ENCODE results near the gene CASTOR1.
A peak's percentile ranks its signal among the peaks of the same experiment; 100 is the strongest.

CASTOR1 gene

DNA sequence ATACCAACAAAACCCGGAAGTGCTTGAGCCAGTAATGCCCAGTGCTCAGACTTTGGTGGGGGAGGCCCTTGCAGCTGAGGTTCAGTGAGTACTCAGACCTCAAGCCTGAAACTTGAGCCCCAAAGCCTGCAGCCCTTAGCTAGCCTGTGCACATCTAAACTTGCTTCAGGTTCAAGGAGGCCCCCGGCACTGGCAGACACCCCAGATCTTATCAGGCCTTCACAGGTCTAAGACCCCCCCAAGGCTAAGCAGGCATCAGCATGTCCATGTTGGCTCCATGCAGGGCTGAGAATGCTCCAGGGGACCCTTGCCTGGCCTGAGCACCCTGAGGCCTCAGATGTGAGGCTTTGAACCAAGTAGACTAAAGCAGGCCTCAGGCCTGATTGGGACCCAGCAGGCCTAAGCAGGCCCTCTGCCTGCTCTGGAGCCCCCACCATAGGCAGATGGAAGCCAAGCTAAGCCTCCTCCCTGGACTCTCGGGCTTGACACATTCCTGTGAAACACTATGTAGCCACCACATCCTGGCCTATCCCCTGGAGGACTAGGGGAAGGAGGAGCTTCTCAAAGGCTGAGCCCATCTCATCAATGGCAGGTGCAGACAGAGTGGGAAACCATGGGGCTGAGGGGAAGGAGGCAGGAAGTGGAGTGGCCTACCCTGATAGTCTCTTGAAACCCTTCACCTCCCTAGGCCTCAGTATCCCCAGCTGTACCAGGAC, 1.2 kb upstream of the CASTOR1 start:
- DNase-seq, result peak; percentile 38
- H3K4me1 Mint-ChIP-seq, result peaks cover 65% of the 10 kb centered on the region
- peak overlapping the region; percentile 81 for H3K4me3 Mint-ChIP-seq
- peak overlapping the region; percentile 87 for H3K27ac Mint-ChIP-seq
- peaks cover 25% of the 10 kb centered on the region for H3K36me3 Mint-ChIP-seq
- H3K9me3 Mint-ChIP-seq, result no peaks in the 10 kb centered on the region
- CTCF ChIA-PET, result interaction anchor here (0.9 to 8.7 kb wide), 10 partner anchors 11 to 184 kb away, joined by 3 to 252 read pairs (median 31); partner anchors contain the start of genes RNF215 and TBC1D10A
- no peaks in the 10 kb centered on the region for H3K27me3 Mint-ChIP-seq

DNA sequence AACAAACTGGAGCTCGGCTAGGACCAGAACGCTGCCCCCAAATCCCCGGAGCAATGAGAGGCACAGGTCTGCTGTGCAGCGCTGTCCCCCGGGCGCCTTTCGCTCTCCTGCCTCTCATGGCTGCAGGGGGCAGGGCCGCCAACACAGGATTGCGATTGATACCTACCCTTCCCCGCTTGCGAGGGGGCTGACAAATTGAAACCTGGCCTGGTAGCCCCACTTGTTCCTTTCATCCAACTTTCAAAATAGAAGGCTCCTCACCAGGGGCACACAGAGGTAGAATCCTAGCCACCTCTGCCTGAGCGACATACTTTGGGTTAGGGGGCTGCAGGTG, 642 bp upstream of the CASTOR1 start:
- H3K4me3 Mint-ChIP-seq, result peak overlapping the region; percentile 81
- no peak for DNase-seq
- peaks cover 26% of the 10 kb centered on the region for H3K36me3 Mint-ChIP-seq
- H3K27me3 Mint-ChIP-seq, result no peaks in the 10 kb centered on the region
- CTCF ChIA-PET, result interaction anchor here (1.0 to 8.7 kb wide), 10 partner anchors 12 to 184 kb away, joined by 3 to 252 read pairs (median 33); partner anchors contain the start of genes RNF215 and TBC1D10A
- peak overlapping the region; percentile 87 for H3K27ac Mint-ChIP-seq
- peaks cover 67% of the 10 kb centered on the region for H3K4me1 Mint-ChIP-seq
- H3K9me3 Mint-ChIP-seq, result no peaks in the 10 kb centered on the region

DNA sequence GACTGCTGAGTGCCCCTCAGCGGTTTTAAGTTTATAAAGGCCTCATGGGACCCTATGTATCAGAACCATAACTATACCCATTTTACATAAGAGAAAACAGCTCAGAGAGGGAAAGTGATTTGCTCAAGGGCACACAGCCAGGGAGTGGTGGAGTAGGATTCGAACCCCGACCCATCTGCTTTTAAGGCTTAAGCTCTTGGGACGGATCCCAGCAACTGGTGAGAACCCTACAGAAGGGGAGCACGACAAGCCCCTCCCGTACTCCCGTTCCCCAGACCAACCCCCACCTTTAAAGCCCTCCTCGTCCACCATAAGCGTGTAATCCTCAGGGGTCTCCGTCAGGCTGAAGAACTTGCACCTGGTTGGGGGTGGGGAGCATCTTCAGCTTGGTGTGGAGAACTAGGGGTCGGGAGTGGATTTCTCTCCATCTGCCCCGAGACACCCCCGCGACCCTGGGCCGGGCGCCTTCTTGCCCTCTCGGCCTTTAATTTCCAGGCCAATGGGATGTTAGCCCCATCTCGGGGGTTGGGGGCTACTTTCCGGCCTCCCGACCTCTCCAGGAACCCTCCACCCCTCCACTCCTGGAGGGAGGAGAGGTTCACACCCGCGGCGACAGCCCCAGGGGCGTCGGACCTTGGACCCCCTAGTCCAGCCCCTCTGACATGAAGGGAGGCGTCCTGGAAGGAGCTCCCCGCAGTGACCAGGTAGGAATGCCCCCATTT, 725 bp downstream of the CASTOR1 start:
- peaks cover 76% of the 10 kb centered on the region for H3K4me1 Mint-ChIP-seq
- H3K27ac Mint-ChIP-seq, result peak overlapping the region; percentile 80
- peak overlapping the region; percentile 81 for H3K4me3 Mint-ChIP-seq
- no peak for DNase-seq
- H3K36me3 Mint-ChIP-seq, result peaks cover 24% of the 10 kb centered on the region
- CTCF ChIA-PET, result interaction anchor here (0.6 to 8.7 kb wide), 42 partner anchors 11 to 652 kb away, joined by 3 to 252 read pairs (median 5); partner anchors contain the start of genes CCDC157, RNF215, SEC14L2 and SF3A1
- H3K9me3 Mint-ChIP-seq, result no peaks in the 10 kb centered on the region
- H3K27me3 Mint-ChIP-seq, result no peaks in the 10 kb centered on the region

DNA sequence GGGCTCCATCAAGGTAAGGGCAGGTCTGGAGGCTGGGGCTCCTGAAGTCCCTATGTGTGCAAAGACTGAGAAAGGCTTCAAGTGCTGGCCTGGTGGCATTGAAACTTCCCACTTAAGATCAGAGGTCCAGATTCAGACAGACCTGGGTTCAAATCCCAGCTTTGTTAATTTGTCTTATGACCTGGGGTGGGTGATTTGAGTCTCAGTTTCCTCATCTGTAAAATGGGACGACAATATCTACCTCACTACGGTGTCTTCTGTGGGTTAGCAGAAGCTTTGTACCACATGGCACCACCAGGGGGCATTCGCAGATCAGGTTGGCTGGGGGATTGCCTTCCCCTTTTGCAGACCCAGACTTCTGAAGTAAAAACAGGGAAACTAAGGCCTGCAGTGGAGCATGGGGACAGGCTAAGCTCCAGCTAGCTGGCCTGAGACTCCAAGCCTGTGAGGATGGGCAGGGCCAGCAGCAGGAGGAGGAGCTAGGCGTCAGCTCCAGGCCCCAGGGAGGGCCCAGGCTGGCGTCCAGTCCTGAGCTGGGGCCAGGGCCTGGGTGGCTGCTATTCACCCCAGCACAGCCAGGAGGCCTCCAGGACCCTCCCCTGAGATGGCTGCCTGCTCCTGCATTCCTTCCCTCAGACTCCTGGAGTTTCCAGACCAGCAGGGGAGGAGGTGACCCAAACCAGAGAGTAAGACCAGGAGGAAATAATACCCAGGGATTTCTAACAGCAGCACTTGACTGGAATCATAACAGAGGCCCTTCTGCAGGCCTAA, 1.5 kb downstream of the CASTOR1 start:
- Mint-ChIP-seq H3K4me3 (peak overlapping the region; percentile 81), H3K36me3 (peaks cover 17% of the 10 kb centered on the region), H3K27ac (peak overlapping the region; percentile 80), H3K4me1 (peaks cover 83% of the 10 kb centered on the region), H3K27me3 (no peaks in the 10 kb centered on the region), H3K9me3 (no peaks in the 10 kb centered on the region)
- DNase-seq, result peak; percentile 94
- CTCF ChIA-PET, result interaction anchor here (0.6 to 8.7 kb wide), 45 partner anchors 10 to 652 kb away, joined by 3 to 252 read pairs (median 5); partner anchors contain the start of genes CCDC157, RNF215, SEC14L2 and SF3A1

DNA sequence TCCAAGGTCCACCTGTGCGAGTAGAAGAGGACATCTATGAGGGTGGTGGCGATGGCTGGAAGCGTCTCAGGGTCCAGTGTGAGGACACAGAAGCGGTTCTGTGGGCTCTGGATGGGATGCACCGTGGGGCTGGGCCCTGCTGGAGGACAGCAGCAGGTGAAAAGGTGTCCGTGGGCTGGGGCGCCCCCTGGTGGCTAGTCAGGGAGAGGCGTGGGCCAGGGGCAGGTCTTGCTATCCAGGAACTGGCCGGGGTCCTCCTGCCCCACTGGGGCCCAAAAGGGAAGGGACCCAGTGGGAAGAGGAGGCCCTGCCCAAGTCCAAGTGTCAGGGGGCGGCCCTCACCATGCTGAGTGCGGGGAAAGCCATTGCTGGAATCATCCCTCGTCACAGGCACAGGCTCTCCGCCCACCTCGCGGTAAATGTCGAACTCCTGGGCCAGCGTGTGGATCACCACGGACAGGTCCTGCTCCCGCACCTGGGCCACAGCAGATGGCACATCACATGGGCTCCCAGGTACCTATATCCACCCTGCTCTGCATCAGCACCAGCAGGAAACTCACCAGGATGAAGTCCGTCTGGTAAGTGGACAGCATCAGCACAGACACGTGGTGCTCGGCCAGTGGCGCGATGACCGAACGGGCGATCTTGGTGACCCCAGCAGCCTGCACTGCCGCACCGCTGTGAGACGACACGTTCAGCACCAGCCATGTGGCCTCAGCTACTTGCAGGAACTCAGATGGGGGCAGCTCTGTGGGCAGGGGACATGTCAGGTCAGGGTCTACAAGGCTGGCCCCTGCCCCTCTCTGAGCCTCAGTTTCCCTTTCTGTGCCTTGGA, 2.3 kb downstream of the CASTOR1 start:
- Mint-ChIP-seq H3K9me3 (no peaks in the 10 kb centered on the region), H3K4me1 (peaks cover 90% of the 10 kb centered on the region), H3K27me3 (no peaks in the 10 kb centered on the region), H3K4me3 (no peak overlapping the region), H3K27ac (peak overlapping the region; percentile 2), H3K36me3 (peaks cover 16% of the 10 kb centered on the region)
- DNase-seq, result peak; percentile 92
- CTCF ChIA-PET, result interaction anchor here (0.5 to 8.7 kb wide), 35 partner anchors 9 to 651 kb away, joined by 3 to 252 read pairs (median 6); partner anchors contain the start of genes CCDC157, RNF215, SEC14L2 and SF3A1

DNA sequence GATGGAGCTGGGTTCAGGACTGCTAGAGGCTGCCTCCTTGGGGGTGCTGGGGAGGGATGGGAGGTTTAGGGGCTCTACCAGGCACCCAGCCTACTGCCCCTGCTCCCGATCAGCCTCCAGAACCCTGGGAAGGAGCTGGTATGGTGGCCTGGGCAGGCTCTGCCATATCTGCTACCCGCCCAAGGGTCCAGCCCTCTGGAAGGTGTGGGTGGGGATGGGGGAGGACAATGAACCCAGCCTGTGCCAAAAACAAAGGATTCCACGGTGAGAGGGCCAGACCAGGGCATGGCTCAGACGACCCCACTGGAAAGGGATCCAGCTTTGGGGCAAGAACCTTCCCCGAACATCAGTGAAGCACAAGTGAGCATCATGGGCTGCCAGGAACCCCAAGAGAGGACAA, 3.0 kb downstream of the CASTOR1 start:
- H3K27ac Mint-ChIP-seq, result no peak overlapping the region
- DNase-seq, result no peak
- H3K9me3 Mint-ChIP-seq, result no peaks in the 10 kb centered on the region
- CTCF ChIA-PET, result interaction anchor here (1.0 to 8.7 kb wide), 8 partner anchors 9 to 198 kb away, joined by 3 to 252 read pairs (median 32); partner anchors contain the start of genes RNF215 and TBC1D10A
- peaks cover 18% of the 10 kb centered on the region for H3K36me3 Mint-ChIP-seq
- H3K4me3 Mint-ChIP-seq, result no peak overlapping the region
- peaks cover 85% of the 10 kb centered on the region for H3K4me1 Mint-ChIP-seq
- H3K27me3 Mint-ChIP-seq, result no peaks in the 10 kb centered on the region

DNA sequence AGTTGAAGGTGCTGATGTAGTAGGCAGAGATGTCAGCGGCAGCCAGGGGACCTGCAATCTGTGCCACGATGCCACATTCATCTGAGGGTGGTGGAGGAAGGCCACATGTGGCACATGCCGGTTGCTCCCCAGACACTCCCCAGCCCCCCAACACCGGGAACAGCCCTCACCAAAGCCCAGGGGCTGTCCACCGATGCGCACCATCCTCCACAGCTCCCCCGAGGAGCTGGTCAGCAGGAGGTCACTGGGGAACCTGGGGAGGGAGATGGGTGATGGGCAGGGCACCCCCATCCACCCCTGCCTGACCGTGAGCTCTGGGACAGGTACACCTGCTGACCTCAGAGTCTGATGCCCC, 3.5 kb downstream of the CASTOR1 start:
- no peak for DNase-seq
- H3K27ac Mint-ChIP-seq, result no peak overlapping the region
- no peaks in the 10 kb centered on the region for H3K9me3 Mint-ChIP-seq
- peaks cover 82% of the 10 kb centered on the region for H3K4me1 Mint-ChIP-seq
- H3K36me3 Mint-ChIP-seq, result peaks cover 18% of the 10 kb centered on the region
- CTCF ChIA-PET, result interaction anchor here (1.0 to 8.7 kb wide), 9 partner anchors 8 to 197 kb away, joined by 3 to 252 read pairs (median 6); partner anchors contain the start of genes RNF215 and TBC1D10A
- H3K27me3 Mint-ChIP-seq, result no peaks in the 10 kb centered on the region
- no peak overlapping the region for H3K4me3 Mint-ChIP-seq

DNA sequence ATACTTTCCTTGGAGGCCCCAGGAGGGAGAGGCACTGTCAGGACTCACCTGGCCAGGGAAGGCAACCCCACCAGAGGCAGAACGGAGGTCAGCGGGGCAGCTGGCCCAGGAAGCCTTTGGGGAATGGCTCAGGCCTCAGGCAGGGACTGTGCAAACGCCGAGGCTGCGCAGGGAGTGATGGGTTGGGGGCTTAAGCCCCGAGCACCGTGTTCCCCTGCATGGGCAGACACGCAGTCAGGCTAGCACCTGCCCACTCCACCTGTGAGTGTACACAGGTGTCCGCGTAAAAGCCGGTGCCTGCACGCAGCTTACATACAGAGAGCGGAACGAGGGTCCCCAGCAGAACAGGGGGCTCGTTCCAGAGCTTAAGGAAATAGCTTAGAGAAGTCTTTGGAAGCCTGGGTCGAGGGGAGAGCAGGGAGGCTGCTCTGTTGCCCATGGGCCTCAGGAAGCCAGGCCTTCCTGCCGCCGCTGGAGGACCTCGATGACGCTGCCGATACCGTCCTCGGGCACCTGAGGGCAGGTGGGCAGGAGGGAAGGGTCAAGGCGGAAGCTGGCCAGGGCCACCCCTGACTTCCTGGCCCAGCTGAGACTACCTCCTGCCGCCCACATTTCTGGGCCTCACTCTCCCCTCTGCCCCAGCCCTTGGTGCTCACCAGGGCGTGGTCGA, 4.0 kb downstream of the CASTOR1 start:
- Mint-ChIP-seq H3K36me3 (peaks cover 15% of the 10 kb centered on the region), H3K4me3 (no peak overlapping the region), H3K27ac (no peak overlapping the region), H3K9me3 (no peaks in the 10 kb centered on the region), H3K27me3 (no peaks in the 10 kb centered on the region), H3K4me1 (peaks cover 80% of the 10 kb centered on the region)
- CTCF ChIA-PET, result interaction anchor here (0.9 to 7.7 kb wide), 8 partner anchors 15 to 196 kb away, joined by 3 to 252 read pairs (median 4); partner anchors contain the start of gene RNF215
- no peak for DNase-seq

DNA sequence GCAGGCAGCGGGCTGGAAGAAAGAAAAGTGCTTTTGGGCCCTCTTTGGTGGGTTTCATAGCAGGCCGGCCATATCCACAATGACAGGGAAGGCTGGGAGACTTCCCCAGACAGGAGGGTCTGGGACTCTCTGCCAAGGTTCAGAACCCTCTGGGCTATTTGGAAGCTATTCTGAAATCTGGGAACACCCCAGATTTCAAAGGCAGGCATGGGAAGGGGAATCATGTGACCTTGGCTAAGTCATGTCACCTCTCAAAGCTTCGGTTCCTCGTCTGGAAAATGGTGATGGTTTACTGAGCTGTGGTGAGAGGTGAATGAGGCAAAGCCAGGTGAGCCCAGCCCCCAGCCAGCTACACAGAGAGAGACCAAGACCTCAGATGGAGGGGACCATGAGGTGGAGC, 4.6 kb downstream of the CASTOR1 start:
- Mint-ChIP-seq H3K27me3 (no peaks in the 10 kb centered on the region), H3K27ac (peak overlapping the region; percentile 62), H3K4me1 (peaks cover 77% of the 10 kb centered on the region), H3K4me3 (peak overlapping the region; percentile 72), H3K36me3 (peaks cover 15% of the 10 kb centered on the region), H3K9me3 (no peaks in the 10 kb centered on the region)
- no peak for DNase-seq
- CTCF ChIA-PET, result interaction anchor here (0.9 to 7.7 kb wide), 6 partner anchors 15 to 196 kb away, joined by 3 to 252 read pairs (median 5); partner anchors contain the start of gene RNF215

DNA sequence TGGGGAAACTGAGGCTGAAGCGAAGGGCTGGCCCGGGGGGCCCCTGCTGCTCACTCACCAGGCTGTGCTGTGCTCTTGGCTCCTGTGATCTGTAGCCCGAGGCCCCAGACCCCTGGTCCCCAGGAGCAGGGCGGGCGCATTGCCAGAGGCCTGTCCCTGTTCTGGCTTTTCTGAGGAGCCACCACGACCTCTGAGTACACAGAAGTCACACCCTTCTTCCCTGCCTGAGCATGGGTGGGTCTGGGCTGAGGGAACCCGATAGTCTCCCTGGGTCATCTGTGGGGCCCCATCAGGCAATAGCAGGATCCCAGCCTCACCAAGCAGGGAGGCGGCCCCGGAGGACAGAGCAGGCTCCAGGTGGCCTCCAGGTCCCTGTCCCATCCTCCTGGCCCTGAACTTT, 5.1 kb downstream of the CASTOR1 start:
- Mint-ChIP-seq H3K27me3 (no peaks in the 10 kb centered on the region), H3K36me3 (peaks cover 15% of the 10 kb centered on the region), H3K9me3 (no peaks in the 10 kb centered on the region), H3K4me1 (peaks cover 79% of the 10 kb centered on the region), H3K27ac (peak overlapping the region; percentile 62), H3K4me3 (peak overlapping the region; percentile 72)
- CTCF ChIA-PET, result interaction anchor here (1.2 to 5.9 kb wide), 5 partner anchors 28 to 178 kb away, joined by 3 to 68 read pairs (median 4); no protein-coding TSS in a partner anchor
- no peak for DNase-seq

DNA sequence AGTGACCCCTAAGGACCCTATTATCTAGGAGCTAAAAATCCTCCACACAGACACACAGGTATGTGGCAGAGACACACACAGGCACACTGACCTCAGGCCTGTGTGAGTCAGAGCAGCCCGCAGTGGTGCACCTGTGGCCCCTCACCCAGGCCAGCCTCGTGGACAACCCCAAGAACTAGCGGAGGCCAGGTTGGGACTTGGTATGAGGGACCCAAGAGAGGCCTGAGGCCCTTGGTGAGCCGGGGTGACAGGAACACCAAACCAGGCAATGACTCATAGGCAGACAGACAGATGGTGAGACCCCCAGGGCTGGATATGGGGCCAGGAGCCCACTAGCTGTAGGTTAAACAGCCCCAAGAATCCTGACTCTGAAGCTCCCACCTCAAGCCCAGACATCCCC, 6.0 kb downstream of the CASTOR1 start:
- H3K9me3 Mint-ChIP-seq, result no peaks in the 10 kb centered on the region
- CTCF ChIA-PET, result interaction anchor here (0.7 to 1.7 kb wide), 7 partner anchors 15 to 195 kb away, joined by 3 to 5 read pairs (median 4); no protein-coding TSS in a partner anchor
- peaks cover 79% of the 10 kb centered on the region for H3K4me1 Mint-ChIP-seq
- no peak for DNase-seq
- H3K4me3 Mint-ChIP-seq, result peak overlapping the region; percentile 72
- H3K36me3 Mint-ChIP-seq, result peaks cover 18% of the 10 kb centered on the region
- no peaks in the 10 kb centered on the region for H3K27me3 Mint-ChIP-seq
- peak overlapping the region; percentile 53 for H3K27ac Mint-ChIP-seq

DNA sequence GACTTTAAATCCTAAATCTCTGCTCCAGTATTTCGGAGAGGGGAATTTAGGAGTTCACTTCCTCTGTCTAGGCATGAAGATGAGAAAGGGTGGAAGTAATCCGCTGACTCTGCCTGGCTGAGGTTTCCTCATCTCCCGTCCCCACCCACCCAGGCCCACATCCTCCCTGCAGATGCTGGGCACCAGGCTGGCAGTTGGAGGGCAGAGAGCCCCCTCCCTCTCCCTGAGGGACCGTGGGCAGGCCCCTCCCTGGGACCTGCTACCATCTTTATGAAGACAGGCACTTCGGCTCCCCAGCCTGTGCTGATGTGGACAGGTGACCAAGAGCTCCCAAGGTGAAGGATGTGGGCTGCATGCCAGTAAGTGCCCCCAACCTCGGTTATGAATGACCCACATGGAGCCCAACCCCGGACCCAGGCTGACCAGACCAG, 6.7 kb downstream of the CASTOR1 start:
- CTCF ChIA-PET, result interaction anchor here (0.7 to 1.7 kb wide), 6 partner anchors 14 to 194 kb away, joined by 3 to 4 read pairs (median 4); no protein-coding TSS in a partner anchor
- DNase-seq, result no peak
- peaks cover 7% of the 10 kb centered on the region for H3K27me3 Mint-ChIP-seq
- H3K36me3 Mint-ChIP-seq, result peaks cover 21% of the 10 kb centered on the region
- peaks cover 79% of the 10 kb centered on the region for H3K4me1 Mint-ChIP-seq
- H3K9me3 Mint-ChIP-seq, result no peaks in the 10 kb centered on the region
- H3K4me3 Mint-ChIP-seq, result peak overlapping the region; percentile 72
- peak overlapping the region; percentile 53 for H3K27ac Mint-ChIP-seq
